H1 (cell line): ENCODE data around the gene BLOC1S1. TPM values are rescaled to one million over a fixed set of nuclear protein-coding genes. Genes with fewer than 3 reads are reported as not detected.

ENCODE experiments used
- CTCF ChIA-PET: fragments of 300-600 bp; sonication (Branson Sonifier 250); formaldehyde crosslinking; loops from one replicate; lab custom pipeline; 2021; ENCODE audit not compliant: partially characterized antibody; lab: Charles Lee
- POLR2A ChIA-PET: fragments of 300-600 bp; sonication (Branson Sonifier 250); formaldehyde crosslinking; loops from one replicate; lab custom pipeline; 2021; ENCODE audit warnings: inconsistent platforms; ENCODE audit not compliant: partially characterized antibody; lab: Charles Lee
- DNase-seq, 2 experiments: peaks; one replicate each; pipeline versions ENCODE4 v3.0.0 to v3.0.0-alpha.2; 2010 to 2022; ENCODE audit warnings: low spot score in 2 of 2, low read depth in 1 of 2, mixed read lengths in 1 of 2
- FAIRE-seq: peaks from 2 replicates; lab custom pipeline; 2011; peaks lifted over from hg19 to GRCh38; lab: Jason Lieb, UNC
- H2AFZ ChIP-seq: 2 replicates; pipeline ENCODE4 v1.8.1; 2012; ENCODE audit warnings: low read length, inconsistent platforms
- H2AK5ac ChIP-seq: 2 replicates; pipeline ENCODE4 v1.6.1; 2013; ENCODE audit warnings: low read depth, low read length
- H2BK120ac ChIP-seq: replicated peaks from 2 replicates; pipeline ENCODE3; 2013; ENCODE audit warnings: low read depth, low read length, inconsistent platforms
- H2BK12ac ChIP-seq: 2 replicates; pipeline ENCODE4 v1.6.1; 2013; ENCODE audit warnings: low read depth, low read length
- H2BK15ac ChIP-seq: 2 replicates; pipeline ENCODE4 v1.6.1; 2013; ENCODE audit warnings: low read length
- H2BK20ac ChIP-seq: 2 replicates; pipeline ENCODE4 v1.6.1; 2013; ENCODE audit warnings: low read length
- H2BK5ac ChIP-seq: 2 replicates; pipeline ENCODE4 v1.6.1; 2013; ENCODE audit warnings: low read depth, low read length
- H3K14ac ChIP-seq: 2 replicates; pipeline ENCODE4 v1.6.1; 2013; ENCODE audit warnings: inconsistent platforms; ENCODE audit not compliant: insufficient read length
- H3K18ac ChIP-seq: 2 replicates; pipeline ENCODE4 v1.6.1; 2013; ENCODE audit warnings: low read length; ENCODE audit errors: extremely low read depth
- H3K23ac ChIP-seq: 2 replicates; pipeline ENCODE4 v1.6.1; 2013; ENCODE audit warnings: inconsistent platforms; ENCODE audit not compliant: insufficient read length
- H3K23me2 ChIP-seq: 2 replicates; pipeline ENCODE4 v1.6.1; 2013; ENCODE audit warnings: low read depth, low read length
- H3K27ac ChIP-seq: 2 replicates; pipeline ENCODE4 v1.6.1; 2011; ENCODE audit warnings: low read depth, low read length, inconsistent platforms
- H3K27me3 ChIP-seq, 4 experiments: replicated peaks in 1 of 4; 1 replicate in 1 of 4; 2 replicates in 3 of 4; pipeline versions ENCODE4 v1.6.1 to v1.8.1; 2011 to 2013; ENCODE audit warnings: low read length in 3 of 4, mild to moderate bottlenecking in 3 of 4, inconsistent platforms in 2 of 4, mixed read lengths in 2 of 4, moderate library complexity in 1 of 4; ENCODE audit not compliant: control insufficient read depth in 3 of 4, insufficient read depth in 3 of 4; ENCODE audit errors: extremely low read depth in 1 of 4
- H3K36me3 ChIP-seq, 4 experiments: 2 replicates each; pipeline versions ENCODE4 v1.6.1 to v1.8.1; 2011 to 2013; ENCODE audit warnings: mild to moderate bottlenecking in 4 of 4, low read length in 3 of 4, moderate library complexity in 2 of 4, control low read depth in 1 of 4, inconsistent platforms in 1 of 4; ENCODE audit not compliant: insufficient read depth in 4 of 4, control insufficient read depth in 2 of 4
- H3K4ac ChIP-seq: replicated peaks from 2 replicates; pipeline ENCODE3; 2013; ENCODE audit warnings: low read length, low read depth, mixed read lengths, inconsistent platforms; ENCODE audit not compliant: insufficient read length
- H3K4me1 ChIP-seq, 4 experiments: replicated peaks in 1 of 4; 1 replicate in 1 of 4; 2 replicates in 3 of 4; pipeline versions ENCODE4 v1.6.1 to v1.8.1; 2011 to 2013; ENCODE audit warnings: low read length in 3 of 4, inconsistent platforms in 2 of 4, mixed read lengths in 1 of 4; ENCODE audit not compliant: insufficient read depth in 4 of 4, control insufficient read depth in 3 of 4
- H3K4me2 ChIP-seq, 2 experiments: 2 replicates each; pipeline versions ENCODE4 v1.6.1 to v1.8.1; 2011 to 2013; ENCODE audit warnings: low read depth in 2 of 2, low read length in 2 of 2, control low read depth in 1 of 2, inconsistent platforms in 1 of 2, mild to moderate bottlenecking in 1 of 2; ENCODE audit not compliant: insufficient read depth in 1 of 2
- H3K4me3 ChIP-seq, 4 experiments: fragments of 200-600, 300-600 bp in 1 of 4; sonication (generic), shearing (Covaris generic), sonication (Bioruptor Twin) in 1 of 4; 2 replicates each; pipeline versions ENCODE4 v1.5.1 to v1.8.1; 2011 to 2016; ENCODE audit warnings: low read length in 4 of 4, low read depth in 3 of 4, control low read depth in 2 of 4, inconsistent platforms in 2 of 4, mild to moderate bottlenecking in 2 of 4, mixed read lengths in 1 of 4, moderate library complexity in 1 of 4; ENCODE audit not compliant: insufficient read depth in 2 of 4; ENCODE audit errors: extremely low read depth in 1 of 4
- H3K56ac ChIP-seq: replicated peaks from 2 replicates; pipeline ENCODE3; 2013; ENCODE audit warnings: low read depth, mild to moderate bottlenecking, mixed read lengths, low read length, inconsistent platforms; ENCODE audit not compliant: insufficient read length
- H3K79me1 ChIP-seq: 2 replicates; pipeline ENCODE4 v1.6.1; 2013; ENCODE audit warnings: low read depth, low read length, control low read depth
- H3K79me2 ChIP-seq, 2 experiments: 2 replicates each; pipeline versions ENCODE4 v1.6.1 to v1.8.1; 2012 to 2013; ENCODE audit warnings: low read length in 2 of 2, mild to moderate bottlenecking in 2 of 2, inconsistent platforms in 1 of 2; ENCODE audit not compliant: insufficient read depth in 2 of 2, control insufficient read depth in 1 of 2
- H3K9ac ChIP-seq, 4 experiments: replicated peaks in 1 of 4; 1 replicate in 1 of 4; 2 replicates in 3 of 4; pipeline versions ENCODE4 v1.6.1 to v1.8.1; 2011 to 2013; ENCODE audit warnings: low read depth in 3 of 4, low read length in 3 of 4, control low read depth in 2 of 4, mild to moderate bottlenecking in 2 of 4, moderate library complexity in 2 of 4, inconsistent platforms in 1 of 4; ENCODE audit errors: extremely low read depth in 1 of 4
- H3K9me3 ChIP-seq, 2 experiments: 2 replicates each; pipeline versions ENCODE4 v1.6.1 to v1.8.1; 2012 to 2013; ENCODE audit warnings: mild to moderate bottlenecking in 2 of 2, moderate library complexity in 2 of 2, control low read depth in 1 of 2, inconsistent platforms in 1 of 2, low read depth in 1 of 2, low read length in 1 of 2, mixed read lengths in 1 of 2; ENCODE audit not compliant: insufficient read depth in 2 of 2
- H4K20me1 ChIP-seq, 2 experiments: replicated peaks in 1 of 2; 2 replicates each; pipeline versions ENCODE3 to v1.8.1; 2011 to 2013; ENCODE audit warnings: inconsistent platforms in 2 of 2, low read length in 2 of 2, mild to moderate bottlenecking in 1 of 2; ENCODE audit not compliant: insufficient read depth in 2 of 2, control insufficient read depth in 1 of 2
- H4K5ac ChIP-seq: 2 replicates; pipeline ENCODE4 v1.6.1; 2013; ENCODE audit warnings: low read length, low read depth, mixed read lengths, inconsistent platforms; ENCODE audit not compliant: insufficient read length
- H4K8ac ChIP-seq: 2 replicates; pipeline ENCODE4 v1.8.0; 2013; ENCODE audit warnings: mild to moderate bottlenecking, moderate library complexity, low read length, inconsistent platforms; ENCODE audit not compliant: insufficient read depth; ENCODE audit errors: extremely low read depth
- H4K91ac ChIP-seq: replicated peaks from 2 replicates; pipeline ENCODE3; 2013; ENCODE audit warnings: low read length, mixed read lengths, inconsistent platforms; ENCODE audit not compliant: insufficient read length
- BCL11A ChIP-seq, 2 experiments: IDR thresholded peaks; one replicate each; pipeline ENCODE4 v1.6.1; 2011; ENCODE audit warnings: low read depth in 2 of 2, low read length in 2 of 2, mild to moderate bottlenecking in 2 of 2
- BRCA1 ChIP-seq: IDR thresholded peaks from 2 replicates; pipeline ENCODE4 v1.6.1; 2012; ENCODE audit warnings: low read depth, low read length, improper control_type of control experiment
- POLR2AphosphoS5 ChIP-seq: IDR thresholded peaks from 2 replicates; pipeline ENCODE4 v1.6.1; 2011; ENCODE audit warnings: low read depth, low read length
- SP1 ChIP-seq: IDR thresholded peaks from 2 replicates; pipeline ENCODE4 v1.6.1; 2011; ENCODE audit warnings: low read depth, low read length
- WGBS, 2 experiments: shearing (Covaris generic) in 1 of 2; methylation state at CpG; one replicate each; pipeline versions ENCODE4 v1.1.6 to v1.1.7; 2013 to 2015; ENCODE audit warnings: low lambda C conversion rate in 2 of 2, mixed read lengths in 2 of 2, inconsistent platforms in 1 of 2, low coverage in 1 of 2, missing lambda C conversion rate in 1 of 2; ENCODE audit not compliant: insufficient replicate concordance in 2 of 2, insufficient coverage in 1 of 2, insufficient read length in 1 of 2; ENCODE audit errors: extremely low coverage in 1 of 2, missing lambda C conversion rate in 1 of 2; 5-methylcytosine and 5-hydroxymethylcytosine counted together
- polyA plus RNA-seq, 7 experiments: library from polyadenylated mRNA; depleted of rRNA in 3 of 7; stranded (reverse) in 5 of 7; unstranded in 2 of 7; fragments of >200 nt in 5 of 7; fragments of 200-250 nt in 2 of 7; gene quantifications; 1 replicate in 5 of 7; 2 replicates in 1 of 7; 4 replicates in 1 of 7; pipeline versions ENCODE4 v1.2.1 to v1.2.3, GENCODE V29; 2011 to 2013; ENCODE audit warnings: missing spikeins in 2 of 7, mixed read lengths in 2 of 7
- total RNA-seq: library from RNA; stranded (reverse); fragmentation: NEBNext Ultra II Directional; extraction: Animal tissue kit (Norgen Biotek cat#: 25700); gene quantifications from 2 replicates; pipeline ENCODE4 v1.2.1, GENCODE V29; 2021

BLOC1S1 gene
- total and polyA plus RNA-seq, 2 of the 8 experiments (the other 6 are each of a cell fraction or from before 2014, with no cell fraction given) = 91.1 to 185 TPM

GRCh38 chr12:55723516-55724225 is 7.8 kb downstream of the BLOC1S1 start:
- Histone ChIP-seq H3K27me3 (no peaks in the 10 kb centered on the region), H2AFZ (no peak overlapping the region), H4K8ac (no peak overlapping the region), H2BK15ac (no peak overlapping the region), H3K79me1 (peaks cover 5% of the 10 kb centered on the region; the same call in 1 of the 2 replicates), H3K18ac (no peak overlapping the region), H3K9ac (no peak overlapping the region), H2BK5ac (no peak overlapping the region), H4K91ac (no peak overlapping the region), H3K4ac (no peak overlapping the region), H3K23me2 (peaks cover 5% of the 10 kb centered on the region; the same call in 1 of the 2 replicates), H3K4me3 (no peak overlapping the region), H4K5ac (no peak overlapping the region), H3K36me3 (peaks cover 6 to 29% (median 16%) of the 10 kb centered on the region in 4 experiments; a peak in 5 of 8 replicates), H3K9me3 (no peaks in the 10 kb centered on the region), H2BK20ac (no peak overlapping the region), H3K56ac (no peak overlapping the region), H3K4me1 (peaks cover 4 to 18% (median 12%) of the 10 kb centered on the region in 4 experiments), H3K79me2 (peaks cover 0 to 17% of the 10 kb centered on the region in 2 experiments; a peak in 2 of 4 replicates), H3K27ac (no peak overlapping the region), H2AK5ac (no peak overlapping the region), H4K20me1 (peaks cover 4 to 6% of the 10 kb centered on the region in 2 experiments), H2BK12ac (no peak overlapping the region), H2BK120ac (no peak overlapping the region), H3K23ac (no peak overlapping the region), H3K4me2 (no peak overlapping the region), H3K14ac (no peak overlapping the region)
- CTCF ChIA-PET = interaction anchor here (0.6 to 11.1 kb wide), 10 partner anchors 13 to 104 kb away, joined by 3 to 229 read pairs (median 4); partner anchors contain the start of gene ITGA7
- POLR2A ChIA-PET = interaction anchor here (0.6 to 4.4 kb wide), 8 partner anchors 8 to 356 kb away, joined by 3 to 29 read pairs (median 6); partner anchors contain the start of genes BLOC1S1, GDF11 and ITGA7
- no peak for FAIRE-seq
- WGBS, 2 experiments = 89% methylated on average over 10 of the region's 10 CpGs; no CpG with 5 or more reads in 1 of the 2 experiments
- no peak for DNase-seq
- no peak for TF ChIP-seq BCL11A (IDR thresholded peaks at IDR 0.05; ENCODE audit: low read depth in 2 of 2, low read length in 2 of 2)
- no peak for TF ChIP-seq BRCA1
- peak; percentile 2; the same call in 1 of the 2 replicates for TF ChIP-seq POLR2AphosphoS5
- no peak for TF ChIP-seq SP1
